Panc1 (cell line): Measurements from ENCODE around the gene C16orf86. TPM values are rescaled to one million over a fixed set of nuclear protein-coding genes. Genes with fewer than 3 reads are reported as not detected.

Experiments
- ATAC-seq: fragments of 200-7000 bp; cut with Tn5 transposase; 2 replicates; pipeline ENCODE4 v1.9.1; 2020; ENCODE audit warnings: mild to moderate bottlenecking, moderate library complexity
- BruUV-seq: library from RNA; stranded (reverse); fragments of 400-500 nt; replicated peaks from 2 replicates; lab custom pipeline; 2021; lab: Mats Ljungman, UMichigan
- CTCF ChIA-PET: fragments of 300-600 bp; sonication (Branson Sonifier 250); formaldehyde crosslinking; loops from one replicate; lab custom pipeline; 2022; ENCODE audit warnings: antibody characterized with exemption; lab: Charles Lee
- POLR2A ChIA-PET: fragments of 300-600 bp; sonication (Branson Sonifier 250); formaldehyde crosslinking; loops from one replicate; lab custom pipeline; 2022; ENCODE audit warnings: antibody characterized with exemption; lab: Charles Lee
- DNase-seq: peaks from one replicate; pipeline ENCODE4 v3.0.0-alpha.2; 2010; ENCODE audit warnings: low read depth, low spot score
- H3K27ac ChIP-seq: 2 replicates; pipeline ENCODE4 v1.5.1; 2011; ENCODE audit warnings: mild to moderate bottlenecking, low read length, inconsistent platforms
- H3K27me3 ChIP-seq: fragments of 200-500 bp; sonication (Bioruptor generic); 2 replicates; pipeline ENCODE4 v1.6.0; 2014; ENCODE audit warnings: low read length, inconsistent platforms; ENCODE audit not compliant: control insufficient read depth, insufficient read depth
- H3K36me3 ChIP-seq: fragments of 200-500 bp; sonication (Bioruptor generic); 2 replicates; pipeline ENCODE4 v1.5.1; 2014; ENCODE audit warnings: inconsistent platforms, mild to moderate bottlenecking, low read length, moderate library complexity; ENCODE audit not compliant: control insufficient read depth, insufficient read depth
- H3K4me1 ChIP-seq: 2 replicates; pipeline ENCODE4 v1.5.1; 2011; ENCODE audit warnings: inconsistent platforms, mild to moderate bottlenecking, low read length, moderate library complexity; ENCODE audit not compliant: control insufficient read depth, insufficient read depth
- H3K4me3 ChIP-seq, 2 experiments: 2 replicates each; pipeline ENCODE4 v1.5.1; 2011 to 2012; ENCODE audit warnings: low read depth in 2 of 2, low read length in 2 of 2, mild to moderate bottlenecking in 2 of 2, inconsistent platforms in 1 of 2, moderate library complexity in 1 of 2
- H3K9me3 ChIP-seq: fragments of 200-500 bp; sonication (Bioruptor generic); 2 replicates; pipeline ENCODE4 v1.5.1; 2014; ENCODE audit warnings: low read depth, mild to moderate bottlenecking, inconsistent platforms, low read length, moderate library complexity; ENCODE audit not compliant: control insufficient read depth, insufficient read depth
- POLR2AphosphoS5 ChIP-seq: IDR thresholded peaks from 2 replicates; pipeline ENCODE4 v1.6.1; 2012; ENCODE audit warnings: mild to moderate bottlenecking, low read depth, low read length, moderate library complexity
- SIN3A ChIP-seq: IDR thresholded peaks from 2 replicates; pipeline ENCODE4 v1.6.1; 2012; ENCODE audit warnings: low read depth, mild to moderate bottlenecking, low read length, moderate library complexity, borderline replicate concordance; ENCODE audit not compliant: insufficient read depth
- TCF7L2 ChIP-seq: IDR thresholded peaks from 2 replicates; pipeline ENCODE4 v1.6.1; 2011; ENCODE audit warnings: mild to moderate bottlenecking, low read depth, low read length, inconsistent platforms
- in situ Hi-C: cut with HindIII; loops from 2 replicates; pipeline ENCODE4 v1.10.0; 2016; ENCODE audit warnings: low sequenced_read_pairs, low pct_unique_long_range_greater_than_20kb
- intact Hi-C: fragments of 100-400 bp; cut with micrococcal nuclease; formaldehyde crosslinking; loops from one replicate; pipeline ENCODE4 v1.10.0; 2022; ENCODE audit not compliant: unreplicated experiment
- total RNA-seq: library from RNA; stranded (reverse); gene quantifications from one replicate; pipeline ENCODE4 v1.2.1, GENCODE V29; 2021; ENCODE audit not compliant: unreplicated experiment
- TF ChIP-seq, protein P1 (sequence below), 2 experiments: IDR thresholded peaks; 2 replicates each; pipeline ENCODE4 v1.6.1; 2011 to 2012; ENCODE audit warnings: low read depth in 2 of 2, control low read depth in 1 of 2, low read length in 1 of 2, mild to moderate bottlenecking in 1 of 2, moderate library complexity in 1 of 2; ENCODE audit not compliant: insufficient read depth in 1 of 2
- TF ChIP-seq, protein P2 (sequence below): fragments of 450-650 bp; IDR thresholded peaks from 2 replicates; pipeline ENCODE4 v1.5.1; 2017; ENCODE audit warnings: mild to moderate bottlenecking

C16orf86 gene
- total RNA-seq, 1 experiment from 2014 or later, result 0.80 TPM

DNA sequence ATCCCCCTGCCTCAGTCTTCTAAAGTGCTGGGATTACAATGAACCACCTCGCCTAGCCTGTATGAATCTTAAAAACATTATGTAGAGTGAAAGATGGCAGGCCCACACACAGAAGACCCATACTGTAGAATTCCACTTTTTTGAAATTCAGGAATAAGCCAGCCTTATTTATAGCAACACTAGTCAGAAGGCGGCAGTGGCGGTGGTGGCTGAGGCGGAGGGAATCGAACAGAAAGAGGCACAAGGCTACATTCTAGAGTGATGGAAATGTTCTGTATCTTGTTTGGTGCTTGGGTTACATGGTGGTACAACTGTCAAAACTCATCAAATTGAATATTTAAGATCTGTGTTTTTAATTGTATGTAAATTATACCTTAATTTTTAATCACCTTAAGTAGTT lies 41.2 kb downstream of the C16orf86 start:
- CTCF ChIA-PET, result no interaction called here
- no peak for ATAC-seq
- no peaks in the 10 kb centered on the region for H3K36me3 ChIP-seq
- DNase-seq, result no peak
- no TSS peak for BruUV-seq
- H3K27ac ChIP-seq, result no peak overlapping the region
- in situ Hi-C loops, result no loop called here
- intact Hi-C loops, result no loop called here
- no peak overlapping the region for H3K4me3 ChIP-seq
- H3K9me3 ChIP-seq, result no peaks in the 10 kb centered on the region
- TF ChIP-seq SIN3A (no peak), TCF7L2 (no peak), POLR2AphosphoS5 (no peak)
- TF ChIP-seq, protein P1, sequence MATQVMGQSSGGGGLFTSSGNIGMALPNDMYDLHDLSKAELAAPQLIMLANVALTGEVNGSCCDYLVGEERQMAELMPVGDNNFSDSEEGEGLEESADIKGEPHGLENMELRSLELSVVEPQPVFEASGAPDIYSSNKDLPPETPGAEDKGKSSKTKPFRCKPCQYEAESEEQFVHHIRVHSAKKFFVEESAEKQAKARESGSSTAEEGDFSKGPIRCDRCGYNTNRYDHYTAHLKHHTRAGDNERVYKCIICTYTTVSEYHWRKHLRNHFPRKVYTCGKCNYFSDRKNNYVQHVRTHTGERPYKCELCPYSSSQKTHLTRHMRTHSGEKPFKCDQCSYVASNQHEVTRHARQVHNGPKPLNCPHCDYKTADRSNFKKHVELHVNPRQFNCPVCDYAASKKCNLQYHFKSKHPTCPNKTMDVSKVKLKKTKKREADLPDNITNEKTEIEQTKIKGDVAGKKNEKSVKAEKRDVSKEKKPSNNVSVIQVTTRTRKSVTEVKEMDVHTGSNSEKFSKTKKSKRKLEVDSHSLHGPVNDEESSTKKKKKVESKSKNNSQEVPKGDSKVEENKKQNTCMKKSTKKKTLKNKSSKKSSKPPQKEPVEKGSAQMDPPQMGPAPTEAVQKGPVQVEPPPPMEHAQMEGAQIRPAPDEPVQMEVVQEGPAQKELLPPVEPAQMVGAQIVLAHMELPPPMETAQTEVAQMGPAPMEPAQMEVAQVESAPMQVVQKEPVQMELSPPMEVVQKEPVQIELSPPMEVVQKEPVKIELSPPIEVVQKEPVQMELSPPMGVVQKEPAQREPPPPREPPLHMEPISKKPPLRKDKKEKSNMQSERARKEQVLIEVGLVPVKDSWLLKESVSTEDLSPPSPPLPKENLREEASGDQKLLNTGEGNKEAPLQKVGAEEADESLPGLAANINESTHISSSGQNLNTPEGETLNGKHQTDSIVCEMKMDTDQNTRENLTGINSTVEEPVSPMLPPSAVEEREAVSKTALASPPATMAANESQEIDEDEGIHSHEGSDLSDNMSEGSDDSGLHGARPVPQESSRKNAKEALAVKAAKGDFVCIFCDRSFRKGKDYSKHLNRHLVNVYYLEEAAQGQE (IDR thresholded peaks at IDR 0.05; ENCODE audit: insufficient read depth in 1 of 2, low read depth in 2 of 2, low read length in 1 of 2), result no peak
- TF ChIP-seq, protein P2, sequence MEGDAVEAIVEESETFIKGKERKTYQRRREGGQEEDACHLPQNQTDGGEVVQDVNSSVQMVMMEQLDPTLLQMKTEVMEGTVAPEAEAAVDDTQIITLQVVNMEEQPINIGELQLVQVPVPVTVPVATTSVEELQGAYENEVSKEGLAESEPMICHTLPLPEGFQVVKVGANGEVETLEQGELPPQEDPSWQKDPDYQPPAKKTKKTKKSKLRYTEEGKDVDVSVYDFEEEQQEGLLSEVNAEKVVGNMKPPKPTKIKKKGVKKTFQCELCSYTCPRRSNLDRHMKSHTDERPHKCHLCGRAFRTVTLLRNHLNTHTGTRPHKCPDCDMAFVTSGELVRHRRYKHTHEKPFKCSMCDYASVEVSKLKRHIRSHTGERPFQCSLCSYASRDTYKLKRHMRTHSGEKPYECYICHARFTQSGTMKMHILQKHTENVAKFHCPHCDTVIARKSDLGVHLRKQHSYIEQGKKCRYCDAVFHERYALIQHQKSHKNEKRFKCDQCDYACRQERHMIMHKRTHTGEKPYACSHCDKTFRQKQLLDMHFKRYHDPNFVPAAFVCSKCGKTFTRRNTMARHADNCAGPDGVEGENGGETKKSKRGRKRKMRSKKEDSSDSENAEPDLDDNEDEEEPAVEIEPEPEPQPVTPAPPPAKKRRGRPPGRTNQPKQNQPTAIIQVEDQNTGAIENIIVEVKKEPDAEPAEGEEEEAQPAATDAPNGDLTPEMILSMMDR, result no peak
- H3K4me1 ChIP-seq, result no peaks in the 10 kb centered on the region
- POLR2A ChIA-PET, result no interaction called here
- H3K27me3 ChIP-seq, result no peaks in the 10 kb centered on the region

DNA sequence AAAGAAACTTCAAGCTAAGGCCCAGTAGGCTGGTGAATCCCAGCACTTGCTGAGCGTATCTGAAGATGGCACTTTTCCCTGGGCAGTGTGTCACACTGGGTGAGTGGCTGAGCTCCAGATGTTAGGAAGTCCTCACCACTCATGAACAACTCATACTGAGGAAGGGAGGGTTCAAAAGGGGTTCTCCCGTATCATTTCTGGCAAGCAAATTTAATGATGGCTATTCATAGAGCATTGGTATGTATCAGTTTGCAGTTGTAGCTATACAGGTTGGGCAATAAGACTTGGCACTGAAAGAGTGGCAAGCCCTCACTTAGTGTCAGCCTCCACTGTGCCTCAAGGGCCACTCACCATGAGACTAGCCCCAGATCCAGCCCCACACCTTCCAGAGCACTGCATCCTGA lies 41.8 kb downstream of the C16orf86 start:
- no peaks in the 10 kb centered on the region for H3K27me3 ChIP-seq
- no peaks in the 10 kb centered on the region for H3K36me3 ChIP-seq
- intact Hi-C loops (no loop called here), in situ Hi-C loops (no loop called here)
- no peaks in the 10 kb centered on the region for H3K9me3 ChIP-seq
- ATAC-seq, result no peak
- ChIA-PET CTCF (no interaction called here), POLR2A (no interaction called here)
- H3K4me3 ChIP-seq, result no peak overlapping the region
- TF ChIP-seq, protein P1 (IDR thresholded peaks at IDR 0.05; ENCODE audit: insufficient read depth in 1 of 2, low read depth in 2 of 2, low read length in 1 of 2), result no peak
- no TSS peak for BruUV-seq
- no peaks in the 10 kb centered on the region for H3K4me1 ChIP-seq
- no peak for DNase-seq
- no peak overlapping the region for H3K27ac ChIP-seq
